HG02852 (cell line): ENCODE data around the gene OSBPL1A.
"Not testable (repeated sequence)": the region's sequence is repeated elsewhere in the genome, so short reads cannot be mapped to it uniquely, and the experiment has no call there.

Experiments
- ATAC-seq: cut with Tn5 transposase; IDR thresholded peaks from one replicate; pipeline ENCODE4 v1.9.1; 2021; ENCODE audit warnings: mild to moderate bottlenecking, moderate library complexity; ENCODE audit not compliant: unreplicated experiment

The OSBPL1A gene

DNA sequence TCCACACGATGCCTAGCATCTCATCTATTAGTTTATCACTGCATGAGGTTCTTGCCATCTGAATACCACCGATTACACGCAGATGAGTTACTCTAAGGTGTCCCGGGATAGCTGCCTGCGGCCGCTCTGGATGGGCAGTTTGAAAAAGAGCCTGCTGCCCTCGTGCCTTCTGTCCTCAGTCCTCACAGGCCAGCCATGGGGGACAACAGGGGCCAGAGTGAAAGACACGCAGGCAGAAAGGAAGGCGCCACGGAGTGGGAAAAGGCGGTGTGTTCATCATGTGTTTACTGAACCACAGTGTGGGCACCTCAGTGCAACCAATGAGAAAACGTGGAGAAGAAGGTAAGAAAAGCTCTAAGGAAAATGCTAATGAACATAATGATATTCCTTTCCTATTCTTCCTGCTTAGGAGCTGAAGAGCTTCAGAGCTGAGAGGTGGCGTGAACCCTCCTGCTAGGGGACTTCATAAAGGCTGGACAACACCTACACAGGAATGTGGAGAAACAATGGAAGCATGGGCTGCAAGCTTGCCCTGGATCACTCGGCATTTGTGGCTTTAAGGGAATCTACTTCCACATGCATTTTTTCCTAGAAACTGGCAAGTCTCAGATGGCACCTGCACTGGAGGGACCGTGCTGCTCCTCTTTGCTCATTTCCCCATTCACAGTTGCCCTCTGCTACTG, 207.8 kb downstream of the OSBPL1A start:
- ATAC-seq: no peak

DNA sequence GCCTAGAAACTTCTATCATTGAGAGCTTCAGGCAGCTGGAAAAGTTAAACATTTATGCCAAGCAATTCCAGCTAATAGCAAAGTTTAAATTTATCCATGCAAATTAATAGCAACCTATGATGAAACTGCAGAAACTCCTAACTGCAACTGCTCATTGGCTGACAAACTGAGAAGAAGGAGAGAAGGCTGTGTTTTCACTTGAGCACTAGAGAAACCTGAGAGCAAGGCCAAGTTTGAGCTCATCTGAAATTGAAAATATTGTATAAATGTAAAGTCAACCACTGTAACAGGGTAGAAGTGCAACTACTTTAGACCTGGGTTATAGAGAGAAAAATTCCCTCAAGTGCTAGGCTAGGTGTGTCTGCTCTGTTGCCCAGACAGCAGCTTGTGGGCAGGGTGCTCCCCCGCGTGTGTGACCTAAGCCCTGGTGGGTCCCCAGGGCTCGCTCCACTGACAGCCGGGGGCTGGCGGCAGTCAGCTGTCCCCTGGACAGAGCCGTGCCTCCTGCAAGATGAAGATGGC, 208.6 kb downstream of the OSBPL1A start:
- peak; percentile 86 for ATAC-seq

DNA sequence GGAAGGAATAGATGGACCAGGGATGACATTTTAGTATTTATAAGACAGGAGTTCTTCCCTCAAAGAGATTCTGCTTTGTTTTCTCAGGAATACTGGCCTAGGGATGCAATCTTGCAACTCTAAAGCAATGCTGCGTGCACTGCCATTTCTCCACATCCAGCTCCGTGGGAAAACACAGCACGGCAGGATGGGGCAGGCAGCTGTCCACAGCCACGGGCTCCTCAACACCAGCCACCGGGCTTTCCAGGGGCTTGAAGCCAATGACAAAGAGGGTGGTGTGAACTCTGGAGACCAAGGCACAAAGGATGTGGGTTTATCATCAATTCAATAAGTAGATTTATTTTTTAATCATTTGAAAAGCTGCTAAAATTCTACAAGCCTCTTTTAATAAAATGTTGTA, 209.5 kb downstream of the OSBPL1A start:
- ATAC-seq: no peak

DNA sequence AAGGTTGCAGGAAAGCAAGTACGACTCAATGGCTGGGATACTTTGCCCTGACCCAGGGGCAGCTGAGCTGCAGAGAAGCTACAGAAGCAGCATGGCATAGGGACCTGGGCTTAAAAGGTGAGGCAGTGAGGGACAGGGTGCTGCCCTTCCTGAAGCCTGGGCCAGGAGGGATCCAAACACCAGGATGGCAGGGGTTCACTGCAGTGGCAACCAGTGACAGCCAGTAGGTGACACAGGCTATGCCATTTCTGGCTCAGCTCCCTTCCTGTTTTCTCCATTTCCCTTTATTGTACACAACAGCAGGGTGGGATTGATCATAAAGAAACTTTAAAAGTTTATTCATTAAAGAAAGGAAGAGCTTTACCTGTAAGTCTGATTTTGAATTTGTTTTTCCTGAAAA, 209.9 kb downstream of the OSBPL1A start:
- ATAC-seq: no peak

DNA sequence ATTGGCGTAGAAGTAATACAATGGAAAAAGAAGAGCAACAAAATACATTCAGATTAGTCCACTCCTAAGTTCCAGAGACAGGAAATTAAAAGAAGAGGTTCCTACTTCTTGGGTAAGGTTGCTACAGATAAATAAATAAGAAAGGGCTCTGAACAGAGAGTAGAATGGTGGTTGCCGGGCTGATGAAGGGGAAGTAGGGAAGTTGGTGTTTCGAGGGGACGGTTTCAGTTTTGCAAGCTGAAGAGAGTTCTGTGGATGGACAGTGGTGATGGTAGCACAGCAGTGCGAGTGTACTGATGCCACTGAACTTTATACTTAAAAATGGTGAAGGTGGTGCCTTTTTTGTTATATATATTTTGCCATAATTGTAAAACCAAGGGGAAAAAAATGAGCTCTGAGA, 210.6 kb downstream of the OSBPL1A start:
- ATAC-seq: peak; percentile 57

DNA sequence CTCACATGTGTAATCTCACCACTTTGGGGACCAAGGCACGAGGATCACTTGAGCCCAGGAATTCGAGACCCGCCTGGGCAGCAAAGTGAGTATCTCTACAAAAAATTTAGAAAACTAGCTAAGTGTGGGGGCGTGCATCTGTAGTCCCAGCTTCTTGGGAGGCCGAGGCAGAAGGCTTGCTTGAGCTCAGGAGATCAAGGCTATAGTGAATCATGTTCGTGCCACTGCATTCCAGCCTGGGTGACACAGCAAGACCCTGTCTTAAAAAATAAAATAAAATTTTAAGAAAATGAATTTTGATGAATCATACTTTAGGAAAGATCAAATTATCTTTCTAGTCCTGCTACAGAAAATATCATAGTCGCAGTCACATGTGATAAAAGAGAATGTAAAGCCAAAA, 211.8 kb downstream of the OSBPL1A start:
- ATAC-seq: no peak

DNA sequence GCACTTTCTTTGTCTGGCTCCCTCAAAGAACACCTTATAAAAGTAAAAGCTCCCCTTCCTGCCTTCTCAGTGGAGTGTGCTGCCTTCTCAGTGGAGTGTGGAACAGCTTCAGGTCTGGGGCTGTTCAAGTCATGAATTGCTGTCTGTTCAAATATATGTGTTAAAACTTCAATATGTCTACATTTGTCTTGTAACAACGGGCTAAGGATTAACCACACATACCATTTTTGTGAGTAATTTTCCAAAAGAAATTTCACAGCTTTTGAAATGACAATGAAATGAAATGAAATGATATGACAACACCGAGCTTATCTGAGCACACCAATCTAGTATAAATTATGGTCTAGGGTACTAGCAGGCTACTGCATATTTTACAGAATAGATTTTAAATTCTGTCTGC, 215.8 kb downstream of the OSBPL1A start:
- no peak for ATAC-seq

DNA sequence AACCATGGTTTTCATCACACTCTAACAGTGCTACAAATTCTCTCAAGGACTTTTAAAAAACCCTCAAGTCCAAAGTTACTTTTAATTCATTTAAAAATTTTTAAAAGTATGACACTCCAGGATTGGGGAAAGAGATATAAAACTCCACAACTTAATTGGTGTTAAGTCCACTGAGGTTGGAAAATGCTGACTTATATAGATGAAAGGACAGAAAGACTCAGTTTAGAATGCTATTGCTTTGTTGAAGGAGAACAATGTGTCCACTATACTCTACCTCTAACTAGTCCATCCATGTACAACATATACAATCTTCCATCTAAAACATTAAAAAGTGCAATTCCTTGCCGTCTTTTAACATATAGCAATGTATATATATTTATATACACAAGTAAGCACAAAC, 217.6 kb downstream of the OSBPL1A start:
- ATAC-seq: no peak

DNA sequence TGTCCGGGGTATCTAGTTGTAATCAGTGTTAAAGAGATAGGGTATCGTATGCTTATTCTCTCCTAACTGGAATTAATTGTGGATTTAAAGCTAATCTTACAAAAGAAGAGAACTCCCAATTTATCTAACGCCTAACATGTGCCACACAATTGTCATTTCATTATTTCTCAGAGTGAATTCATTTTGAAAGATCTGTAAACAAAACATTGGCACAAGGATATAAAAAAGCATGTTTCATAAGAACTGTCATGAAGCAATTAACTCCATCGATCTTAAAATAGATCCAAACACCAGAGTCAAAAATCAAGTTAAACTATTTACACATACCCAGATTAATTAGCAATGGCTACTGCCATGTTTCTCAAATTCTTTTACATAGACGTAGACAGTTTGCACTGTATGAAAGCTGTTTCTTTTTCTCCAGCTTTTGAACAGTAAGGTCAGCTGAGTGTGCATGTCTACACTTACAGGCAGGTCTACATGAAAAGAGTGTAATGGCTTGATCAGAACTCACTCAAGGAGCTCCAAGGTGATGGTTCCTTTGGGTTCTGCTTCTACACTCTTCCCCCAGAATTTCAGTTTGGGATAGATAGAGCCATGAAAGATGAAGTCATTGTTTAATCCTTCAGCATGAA, 220.0 kb downstream of the OSBPL1A start:
- no peak for ATAC-seq

DNA sequence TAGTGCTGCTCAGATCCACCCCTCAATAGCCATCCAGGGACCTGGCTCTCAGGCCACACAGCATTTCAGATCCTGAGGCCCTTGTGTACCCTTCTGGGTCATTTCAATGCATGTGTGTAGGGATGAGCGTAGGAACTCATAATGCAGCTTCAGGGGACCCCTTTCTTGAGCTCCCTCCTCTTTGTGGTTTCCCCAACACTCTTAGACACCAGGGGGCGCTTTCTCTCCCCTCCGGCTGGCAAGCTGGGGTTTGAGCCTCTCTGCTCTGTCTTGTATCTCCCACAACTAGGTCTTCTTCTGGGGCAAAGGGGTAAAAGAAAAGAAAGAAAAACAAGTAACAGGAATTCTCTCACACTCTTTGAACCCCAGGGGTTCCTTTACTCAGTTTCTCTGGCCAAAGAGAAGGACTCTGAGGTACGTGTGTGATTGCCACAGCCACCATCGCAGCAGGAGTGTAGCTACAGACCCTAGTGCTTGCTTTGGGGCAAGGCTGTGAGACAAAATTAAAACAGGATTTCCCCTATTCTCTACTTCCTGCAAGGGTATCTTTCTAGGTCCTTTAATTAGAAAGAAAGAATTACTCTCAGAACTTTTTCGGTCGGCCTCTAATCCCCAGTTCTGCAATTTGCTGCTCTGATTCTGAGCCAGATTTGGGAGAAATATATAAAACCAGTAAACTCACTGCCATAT, 220.8 kb downstream of the OSBPL1A start:
- peak; percentile 85 for ATAC-seq

DNA sequence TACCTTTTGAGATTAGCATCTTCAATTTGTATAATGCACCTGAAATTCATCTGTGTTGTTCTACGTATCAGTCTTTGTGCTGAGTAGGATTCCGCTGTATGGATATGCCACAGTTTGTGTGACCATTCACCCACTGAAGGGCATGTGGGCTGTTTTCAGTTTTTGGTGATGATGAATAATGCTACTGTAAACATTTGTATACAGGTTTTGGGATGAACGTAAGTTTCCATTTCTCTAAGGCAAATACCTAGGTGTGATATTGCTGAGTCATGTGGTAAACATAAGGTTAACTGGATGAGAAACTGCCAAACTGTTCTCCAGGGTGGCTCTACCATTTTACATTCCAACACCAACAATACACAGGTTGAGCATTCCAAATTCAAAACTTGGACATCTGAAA, 223.6 kb downstream of the OSBPL1A start:
- ATAC-seq: no peak

DNA sequence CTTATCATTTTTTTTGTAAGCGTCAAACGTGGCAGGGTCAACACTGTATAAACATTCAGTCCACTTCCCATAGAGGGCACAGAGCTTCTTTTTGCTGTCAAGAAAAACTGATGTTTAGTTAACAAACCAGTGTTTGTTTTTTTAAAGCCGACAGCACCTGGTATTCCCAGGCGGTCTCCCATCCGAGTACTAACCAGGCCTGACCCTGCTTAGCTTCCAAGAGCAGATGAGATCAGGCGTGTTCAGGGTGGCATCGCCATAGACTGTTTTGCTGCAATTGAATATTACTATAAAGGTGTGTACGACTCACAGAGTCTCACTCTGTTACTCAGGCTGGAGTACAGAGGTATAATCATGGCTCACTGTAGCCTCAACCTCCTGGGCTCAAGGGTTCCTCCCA, 227.3 kb downstream of the OSBPL1A start:
- ATAC-seq: no peak

DNA sequence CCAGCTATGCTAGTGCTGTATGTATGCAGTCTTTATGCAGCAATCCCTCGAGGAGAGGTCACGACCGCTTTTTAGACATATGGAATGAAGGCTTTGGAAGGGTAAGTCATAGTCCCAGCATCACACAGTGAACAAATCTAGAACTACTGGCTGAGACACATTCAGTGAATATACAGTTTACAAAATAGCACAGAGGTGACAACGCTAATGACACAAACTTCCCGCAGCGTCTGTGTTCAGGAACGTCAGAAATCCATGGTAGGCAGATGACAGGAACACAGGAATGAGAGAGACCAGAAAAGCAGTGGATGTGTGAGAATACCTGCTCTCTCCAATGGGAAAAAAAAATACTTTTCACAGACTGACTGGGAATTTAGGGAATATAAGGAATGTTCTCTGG, 229.1 kb downstream of the OSBPL1A start:
- ATAC-seq: no peak

DNA sequence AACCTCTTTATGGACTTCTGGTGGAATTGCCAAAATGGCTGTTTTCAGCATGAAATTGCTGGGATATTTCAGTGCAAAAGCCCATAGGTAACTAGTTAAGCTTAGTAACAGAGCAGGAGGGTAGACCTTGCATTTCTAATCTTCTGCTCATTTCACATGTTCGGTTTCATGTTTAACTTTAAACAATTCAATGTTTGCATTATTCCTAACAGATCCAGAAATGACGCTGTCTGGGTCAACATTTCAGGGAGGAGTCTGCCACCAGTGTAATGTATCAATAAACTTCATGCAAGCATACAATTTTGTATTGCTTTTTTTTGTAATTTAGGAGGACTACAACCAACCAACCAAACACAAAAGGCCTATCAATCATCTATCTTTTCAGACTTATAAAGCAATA, 236.3 kb downstream of the OSBPL1A start:
- no peak for ATAC-seq

DNA sequence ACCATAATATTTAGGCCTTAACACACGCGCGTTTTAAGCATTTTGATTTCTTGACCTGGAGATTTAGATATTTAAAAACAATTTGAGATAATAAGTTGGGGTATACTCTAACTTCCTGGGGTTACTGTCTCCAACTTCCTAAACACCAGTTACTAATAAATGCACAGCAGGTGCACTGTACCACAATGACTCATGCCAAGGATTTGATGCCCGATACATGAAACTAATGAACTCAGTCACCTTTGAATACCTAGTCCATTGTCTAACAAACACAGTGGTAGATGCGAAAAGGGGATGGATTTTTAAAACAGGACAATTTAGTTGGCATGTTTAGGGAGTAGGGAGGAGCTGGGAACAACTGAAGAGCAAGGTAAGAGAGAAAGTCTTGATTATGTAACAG, 237.5 kb downstream of the OSBPL1A start:
- ATAC-seq: no peak

DNA sequence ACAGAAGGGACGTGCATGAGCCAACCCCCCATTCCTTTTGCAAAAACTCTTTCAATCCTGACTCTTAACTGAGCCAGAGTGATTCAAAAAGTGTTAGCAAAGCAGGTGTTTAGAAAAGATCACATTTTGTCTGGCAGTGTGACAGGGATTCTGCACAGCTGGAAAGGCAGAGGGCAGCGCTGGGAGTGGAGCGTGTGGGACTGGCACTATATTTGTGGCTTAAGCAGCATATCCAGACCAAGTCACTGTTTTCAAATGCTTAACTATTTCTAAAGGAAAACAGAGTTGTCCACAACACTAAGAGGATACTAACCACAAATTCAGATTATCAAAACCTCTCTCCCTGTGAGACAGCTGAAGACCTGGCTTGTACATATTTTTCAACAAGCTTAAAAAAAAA, 239.8 kb downstream of the OSBPL1A start:
- ATAC-seq: no peak

DNA sequence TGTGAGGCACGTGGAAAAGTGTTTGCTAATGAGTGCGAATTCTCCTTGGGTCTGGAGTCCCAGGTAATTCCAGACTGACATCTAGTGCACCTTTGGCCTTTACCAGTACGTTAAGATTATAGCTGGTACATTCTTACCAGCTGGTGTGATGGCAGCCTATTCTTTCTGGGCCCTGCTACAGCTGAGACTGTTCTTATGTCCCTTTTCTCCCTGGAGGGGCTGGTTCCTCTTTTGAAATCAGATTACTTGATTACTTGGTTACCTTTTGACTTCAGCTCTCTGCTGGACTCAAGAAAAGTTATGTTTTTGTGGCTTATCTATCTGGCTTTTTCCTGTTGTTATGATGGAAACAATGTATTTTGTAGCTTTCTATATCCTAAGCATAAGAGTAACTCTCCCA, 244.2 kb downstream of the OSBPL1A start:
- peak; percentile 60 for ATAC-seq

DNA sequence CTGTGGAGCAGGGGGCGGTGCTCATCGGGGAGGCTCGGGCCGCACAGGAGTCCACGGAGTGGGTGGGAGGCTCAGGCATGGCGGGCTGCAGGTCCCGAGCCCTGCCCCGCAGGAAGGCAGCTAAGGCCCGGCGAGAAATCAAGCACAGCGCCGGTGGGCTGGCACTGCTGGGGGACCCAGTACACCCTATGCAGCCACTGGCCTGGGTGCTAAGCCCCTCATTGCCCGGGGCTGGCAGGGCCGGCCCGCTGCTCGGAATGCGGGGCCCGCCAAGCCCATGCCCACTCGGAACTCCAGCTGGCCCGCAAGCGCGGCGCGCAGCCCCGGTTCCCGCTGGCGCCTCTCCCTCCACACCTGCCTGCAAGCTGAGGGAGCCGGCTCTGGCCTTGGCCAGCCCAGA, 248.0 kb downstream of the OSBPL1A start:
- ATAC-seq: not testable (repeated sequence)

DNA sequence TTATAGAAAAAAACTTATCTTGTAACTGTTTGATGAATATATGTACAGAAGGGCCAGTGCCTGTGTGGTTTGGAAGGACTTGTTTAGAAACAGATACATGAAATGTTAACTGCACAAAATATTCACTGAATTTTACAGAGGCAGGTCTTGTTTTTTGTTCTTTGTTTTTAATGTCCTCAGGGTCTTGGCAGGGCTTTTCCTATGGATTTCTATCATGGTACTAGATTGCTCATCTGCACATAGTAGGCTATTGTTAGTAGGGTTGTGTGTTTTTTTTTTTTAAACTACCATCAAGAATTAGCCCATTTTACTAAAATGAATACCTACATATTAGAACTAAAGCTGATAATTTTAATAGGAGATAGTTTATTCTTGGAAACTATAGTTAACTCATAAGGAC, 255.2 kb downstream of the OSBPL1A start:
- ATAC-seq: no peak

DNA sequence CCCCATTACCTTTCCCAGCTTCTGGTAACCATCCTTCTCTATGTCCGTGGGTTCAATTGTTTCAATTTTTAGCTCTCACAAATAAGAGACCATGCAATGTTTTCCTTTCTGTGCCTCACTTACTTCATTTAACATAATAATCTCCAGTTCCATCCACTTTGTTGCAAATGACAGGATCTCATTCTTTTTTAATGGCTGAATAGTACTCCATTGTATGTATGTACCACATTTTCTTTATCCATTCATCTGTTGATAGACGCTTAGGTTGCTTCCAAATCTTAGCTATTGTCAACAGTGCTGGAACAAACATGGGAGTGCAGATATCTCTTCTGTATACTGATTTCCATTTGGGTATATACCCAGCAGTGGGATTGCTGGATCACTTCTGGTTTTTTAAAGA, 256.9 kb downstream of the OSBPL1A start:
- ATAC-seq: no peak

DNA sequence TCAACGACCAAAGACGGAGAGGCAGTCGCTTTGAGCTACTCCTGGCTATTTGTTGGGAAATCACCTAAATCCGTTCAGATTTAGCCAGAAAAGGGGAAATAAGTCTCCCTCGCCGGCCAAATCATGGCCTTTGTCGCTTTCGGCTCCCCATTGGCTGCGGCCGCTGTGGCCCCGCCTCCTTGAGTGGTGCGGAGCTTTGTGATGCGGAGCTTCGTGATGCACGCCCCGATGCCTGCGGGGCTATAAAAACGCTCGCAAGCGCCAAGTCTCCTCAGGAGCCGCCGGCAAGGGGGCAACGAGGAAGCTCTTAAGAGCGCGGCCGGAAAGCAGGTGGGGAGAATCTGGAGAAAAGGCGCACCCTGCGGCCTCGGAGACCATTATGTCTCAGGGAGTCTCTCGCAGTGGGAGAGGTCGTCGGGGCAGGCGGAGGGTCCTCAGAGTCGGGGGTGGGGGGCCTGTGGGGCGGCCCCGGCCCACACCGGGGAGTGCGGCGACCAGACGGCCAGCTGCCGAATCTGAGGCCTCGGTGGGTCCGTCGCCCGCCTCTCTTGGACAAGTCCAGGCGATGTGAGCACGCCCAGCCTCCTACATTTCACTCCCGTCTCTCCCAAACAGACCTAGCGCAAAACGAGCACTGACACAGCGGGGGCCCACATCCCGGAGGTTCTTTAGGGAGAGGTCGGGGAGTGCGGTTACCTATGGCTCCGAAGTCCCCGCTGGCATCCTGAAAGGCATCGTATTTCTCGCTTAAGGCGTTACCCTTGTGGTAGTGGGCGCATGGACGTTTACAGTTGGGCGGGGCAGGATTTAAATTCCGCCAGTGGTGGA, 258.6 kb downstream of the OSBPL1A start, which contains the start of gene CABYR:
Gene CABYR (plus strand): TSS at position 274 of the 828 bp plus-strand sequence. CDS start 4,053 bp downstream, outside the sequence.
- peak; percentile 91 for ATAC-seq
